ENCODE results near the gene STK26.
A peak's percentile ranks its signal among the peaks of the same experiment; 100 is the strongest.
"Not testable (repeated sequence)": the region's sequence is repeated elsewhere in the genome, so short reads cannot be mapped to it uniquely, and the experiment has no call there.

Gene STK26

GRCh38 chrX:132092439-132093065, 69.5 kb downstream of the STK26 start:
- peaks cover 3% of the 10 kb centered on the region for H3K27me3 Mint-ChIP-seq (ENCODE audit: low read depth)
- no peaks in the 10 kb centered on the region for H3K36me3 Mint-ChIP-seq (ENCODE audit: low read depth)
- H3K9me3 Mint-ChIP-seq, result no peaks in the 10 kb centered on the region
- H3K4me1 Mint-ChIP-seq (ENCODE audit: low read depth), result peaks cover 9% of the 10 kb centered on the region
- peak; percentile 10 for DNase-seq (ENCODE audit: low spot score)
- H3K4me3 Mint-ChIP-seq, result no peak overlapping the region
- H3K27ac Mint-ChIP-seq, result no peak overlapping the region

DNA sequence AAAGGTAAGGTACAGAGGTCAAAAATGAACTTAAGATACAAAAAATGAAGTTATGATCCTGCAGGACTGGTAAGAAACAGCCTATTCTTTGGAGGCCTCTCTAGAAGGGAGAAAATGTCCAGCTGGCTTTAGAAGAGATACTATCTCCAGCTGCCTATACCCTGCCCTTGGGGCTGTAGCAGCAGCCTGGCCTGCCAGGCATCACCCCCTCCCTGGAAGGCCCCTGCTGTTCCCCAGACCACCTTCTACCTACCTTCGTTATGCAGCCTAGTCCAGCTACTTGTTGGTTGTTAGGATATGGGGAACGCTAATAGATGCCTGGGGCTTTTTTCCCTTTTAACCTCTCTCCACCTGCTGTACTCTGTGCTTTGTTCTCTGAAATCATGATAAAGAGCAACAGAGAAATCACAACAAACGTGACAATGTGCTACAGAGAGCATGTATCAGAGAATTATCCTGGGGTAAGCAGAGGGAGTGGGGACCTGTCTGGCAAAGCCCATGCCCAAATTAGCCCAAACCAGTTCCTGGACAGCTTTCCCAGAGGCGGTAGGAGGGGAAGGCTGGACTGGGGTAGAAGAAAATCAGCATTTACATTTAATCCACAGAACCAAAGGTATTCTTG, 70.2 kb downstream of the STK26 start:
- no peak for DNase-seq (ENCODE audit: low spot score)
- Mint-ChIP-seq H3K27ac (no peak overlapping the region), H3K27me3 (ENCODE audit: low read depth) (peaks cover 7% of the 10 kb centered on the region), H3K9me3 (no peaks in the 10 kb centered on the region), H3K36me3 (ENCODE audit: low read depth) (no peaks in the 10 kb centered on the region), H3K4me3 (no peak overlapping the region), H3K4me1 (ENCODE audit: low read depth) (peaks cover 9% of the 10 kb centered on the region)

GRCh38 chrX:132094164-132094563, 71.1 kb downstream of the STK26 start:
- Mint-ChIP-seq H3K9me3 (no peaks in the 10 kb centered on the region), H3K4me3 (no peak overlapping the region), H3K27me3 (ENCODE audit: low read depth) (peaks cover 12% of the 10 kb centered on the region), H3K36me3 (ENCODE audit: low read depth) (no peaks in the 10 kb centered on the region), H3K27ac (no peak overlapping the region), H3K4me1 (ENCODE audit: low read depth) (peaks cover 9% of the 10 kb centered on the region)
- DNase-seq (ENCODE audit: low spot score), result no peak

- H3K4me1 Mint-ChIP-seq (ENCODE audit: low read depth); DNase-seq (ENCODE audit: low spot score); H3K27ac Mint-ChIP-seq; H3K4me3 Mint-ChIP-seq; H3K36me3 Mint-ChIP-seq (ENCODE audit: low read depth); H3K9me3 Mint-ChIP-seq: not testable (repeated sequence)
- peaks cover 16% of the 10 kb centered on the region for H3K27me3 Mint-ChIP-seq (ENCODE audit: low read depth)
Measured at GRCh38 chrX:132098704-132099103, 75.6 kb downstream of the STK26 start.

DNA sequence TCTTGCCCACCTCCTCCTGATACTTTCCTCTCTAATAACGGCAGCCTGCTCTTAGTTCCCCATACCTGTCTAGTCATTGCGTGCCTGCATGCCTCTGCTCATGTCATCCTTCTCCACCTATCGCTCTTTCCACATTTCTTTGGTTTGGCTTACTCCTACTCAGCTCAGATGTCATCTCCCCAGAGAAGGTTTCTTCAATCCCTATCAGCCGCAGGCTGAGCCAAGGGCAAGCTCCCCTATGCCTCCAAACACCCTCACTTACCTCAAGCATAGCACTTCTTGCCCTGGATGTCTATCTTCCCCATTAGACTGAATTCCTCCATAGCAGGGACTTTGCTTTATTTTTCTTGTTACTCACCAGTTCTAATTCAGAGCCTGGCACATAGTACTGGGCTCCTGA, 78.1 kb downstream of the STK26 start:
- no peaks in the 10 kb centered on the region for H3K9me3 Mint-ChIP-seq
- H3K36me3 Mint-ChIP-seq (ENCODE audit: low read depth), result no peaks in the 10 kb centered on the region
- H3K4me1 Mint-ChIP-seq (ENCODE audit: low read depth), result no peaks in the 10 kb centered on the region
- peaks cover 16% of the 10 kb centered on the region for H3K27me3 Mint-ChIP-seq (ENCODE audit: low read depth)
- H3K4me3 Mint-ChIP-seq, result no peak overlapping the region
- no peak for DNase-seq (ENCODE audit: low spot score)
- no peak overlapping the region for H3K27ac Mint-ChIP-seq

- Mint-ChIP-seq H3K27ac (no peak overlapping the region), H3K36me3 (ENCODE audit: low read depth) (no peaks in the 10 kb centered on the region), H3K4me1 (ENCODE audit: low read depth) (no peaks in the 10 kb centered on the region), H3K9me3 (no peaks in the 10 kb centered on the region), H3K27me3 (ENCODE audit: low read depth) (peaks cover 16% of the 10 kb centered on the region), H3K4me3 (no peak overlapping the region)
- DNase-seq (ENCODE audit: low spot score), result no peak
Measured at GRCh38 chrX:132101799-132102198, 78.7 kb downstream of the STK26 start.

- H3K9me3 Mint-ChIP-seq, result no peaks in the 10 kb centered on the region
- no peak overlapping the region for H3K27ac Mint-ChIP-seq
- no peak overlapping the region for H3K4me3 Mint-ChIP-seq
- no peaks in the 10 kb centered on the region for H3K36me3 Mint-ChIP-seq (ENCODE audit: low read depth)
- H3K4me1 Mint-ChIP-seq (ENCODE audit: low read depth), result no peaks in the 10 kb centered on the region
- DNase-seq (ENCODE audit: low spot score), result no peak
- no peaks in the 10 kb centered on the region for H3K27me3 Mint-ChIP-seq (ENCODE audit: low read depth)
Measured at GRCh38 chrX:132107291-132107690, 84.2 kb downstream of the STK26 start.

DNA sequence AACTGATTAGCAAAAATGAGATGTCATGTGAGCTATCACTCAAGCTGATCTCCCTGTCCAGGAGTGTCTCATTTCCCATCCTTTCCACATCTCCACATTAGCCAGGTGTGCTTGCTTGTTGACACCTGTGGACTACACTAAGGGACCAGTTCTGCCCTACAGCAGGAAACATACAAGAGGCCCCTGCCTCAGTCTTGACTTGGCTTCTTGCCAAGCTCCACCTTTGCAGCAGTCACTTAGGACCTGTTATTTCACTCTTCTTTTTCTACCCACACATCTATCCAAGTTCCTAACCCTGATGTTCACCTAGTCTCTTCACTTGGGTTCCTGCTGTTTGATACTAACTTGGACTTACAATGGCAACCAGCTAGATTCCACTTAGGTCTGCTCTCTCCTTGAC, 91.5 kb downstream of the STK26 start:
- no peaks in the 10 kb centered on the region for H3K36me3 Mint-ChIP-seq (ENCODE audit: low read depth)
- H3K27me3 Mint-ChIP-seq (ENCODE audit: low read depth), result no peaks in the 10 kb centered on the region
- H3K27ac Mint-ChIP-seq, result no peak overlapping the region
- H3K9me3 Mint-ChIP-seq, result no peaks in the 10 kb centered on the region
- no peaks in the 10 kb centered on the region for H3K4me1 Mint-ChIP-seq (ENCODE audit: low read depth)
- no peak overlapping the region for H3K4me3 Mint-ChIP-seq
- no peak for DNase-seq (ENCODE audit: low spot score)

DNA sequence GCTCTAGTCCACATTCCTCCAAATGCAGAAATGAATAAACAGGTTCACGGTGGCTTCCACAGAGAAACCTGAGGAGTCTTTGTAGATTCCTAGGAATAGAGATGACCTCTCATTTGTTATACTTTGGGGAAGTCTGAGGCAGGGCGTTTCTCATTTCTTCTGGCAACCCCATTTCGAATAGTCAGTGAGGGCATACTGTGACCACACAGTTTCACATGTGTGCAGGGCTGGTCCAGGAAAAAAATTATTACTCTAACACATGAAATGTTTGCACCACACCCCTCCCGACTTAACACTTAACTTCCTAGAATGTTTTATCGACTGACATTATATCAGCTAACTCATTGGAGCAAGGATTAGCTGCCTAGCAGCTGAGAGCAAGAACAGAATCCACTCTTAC, 92.7 kb downstream of the STK26 start:
- Mint-ChIP-seq H3K4me3 (no peak overlapping the region), H3K36me3 (ENCODE audit: low read depth) (no peaks in the 10 kb centered on the region), H3K4me1 (ENCODE audit: low read depth) (no peaks in the 10 kb centered on the region), H3K27me3 (ENCODE audit: low read depth) (no peaks in the 10 kb centered on the region), H3K27ac (no peak overlapping the region), H3K9me3 (no peaks in the 10 kb centered on the region)
- no peak for DNase-seq (ENCODE audit: low spot score)

DNA sequence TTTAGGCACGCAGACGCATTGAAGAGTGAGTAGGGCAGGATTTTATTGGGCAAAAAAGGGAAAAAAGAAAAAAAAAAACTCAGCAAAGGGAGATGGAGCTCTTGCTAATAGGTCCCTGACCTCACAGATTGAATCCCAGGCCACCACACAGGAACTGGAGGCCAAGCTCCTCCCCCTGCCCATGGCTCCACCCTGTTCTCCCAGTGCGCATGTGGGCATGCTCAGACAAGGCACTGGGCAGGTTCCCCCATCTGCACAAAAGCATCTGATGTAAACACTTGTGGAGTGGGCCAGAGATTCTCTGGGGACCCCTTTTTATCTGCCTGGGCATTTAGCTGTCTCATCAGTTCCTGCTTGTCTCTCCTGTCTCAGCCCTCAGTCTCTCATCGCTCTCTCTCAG, 95.3 kb downstream of the STK26 start:
- Mint-ChIP-seq H3K4me3 (no peak overlapping the region), H3K27me3 (ENCODE audit: low read depth) (peaks cover 2% of the 10 kb centered on the region), H3K9me3 (no peaks in the 10 kb centered on the region), H3K27ac (no peak overlapping the region), H3K36me3 (ENCODE audit: low read depth) (no peaks in the 10 kb centered on the region), H3K4me1 (ENCODE audit: low read depth) (no peaks in the 10 kb centered on the region)
- no peak for DNase-seq (ENCODE audit: low spot score)

GRCh38 chrX:132119283-132119682, 96.2 kb downstream of the STK26 start:
- H3K36me3 Mint-ChIP-seq (ENCODE audit: low read depth), result no peaks in the 10 kb centered on the region
- no peak for DNase-seq (ENCODE audit: low spot score)
- no peak overlapping the region for H3K4me3 Mint-ChIP-seq
- no peaks in the 10 kb centered on the region for H3K9me3 Mint-ChIP-seq
- H3K4me1 Mint-ChIP-seq (ENCODE audit: low read depth), result no peaks in the 10 kb centered on the region
- H3K27ac Mint-ChIP-seq, result no peak overlapping the region
- H3K27me3 Mint-ChIP-seq (ENCODE audit: low read depth), result peaks cover 2% of the 10 kb centered on the region

DNA sequence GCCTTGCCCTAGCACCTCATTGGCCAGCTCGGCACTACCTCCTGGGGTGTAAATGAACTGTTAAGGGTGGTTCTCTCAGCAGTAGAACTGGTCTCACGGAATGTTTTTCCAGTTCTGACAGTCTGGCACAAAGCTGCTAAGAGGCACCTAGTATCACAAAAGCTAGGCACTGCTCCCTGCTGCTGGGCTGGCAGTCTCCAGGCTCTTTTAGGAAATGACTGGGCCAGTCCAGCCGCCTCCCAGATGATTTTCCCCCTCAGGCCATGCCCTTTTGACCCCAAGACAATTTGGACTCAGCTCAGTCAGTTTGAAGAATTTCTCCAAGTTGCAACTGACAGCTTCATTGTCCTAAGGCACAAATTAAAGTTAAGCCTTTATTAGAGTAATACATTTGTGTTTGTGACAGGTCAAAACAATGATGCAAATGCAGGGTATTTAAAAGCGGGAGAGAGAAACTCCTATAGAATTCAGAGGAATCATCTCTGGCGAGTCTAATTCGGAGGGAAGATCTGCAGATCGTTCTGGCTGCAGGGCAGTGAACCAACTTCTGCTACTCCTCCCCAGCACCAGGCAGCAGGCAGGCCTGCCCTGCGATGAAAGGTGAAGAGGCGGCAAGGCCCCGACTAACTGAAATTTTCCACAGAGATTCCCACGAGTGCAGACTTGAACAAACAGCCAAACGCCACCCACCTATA, 96.9 kb downstream of the STK26 start:
- H3K27ac Mint-ChIP-seq, result no peak overlapping the region
- no peak for DNase-seq (ENCODE audit: low spot score)
- no peaks in the 10 kb centered on the region for H3K4me1 Mint-ChIP-seq (ENCODE audit: low read depth)
- H3K36me3 Mint-ChIP-seq (ENCODE audit: low read depth), result no peaks in the 10 kb centered on the region
- no peaks in the 10 kb centered on the region for H3K9me3 Mint-ChIP-seq
- H3K4me3 Mint-ChIP-seq, result no peak overlapping the region
- peaks cover 2% of the 10 kb centered on the region for H3K27me3 Mint-ChIP-seq (ENCODE audit: low read depth)

- Mint-ChIP-seq H3K4me1 (ENCODE audit: low read depth) (no peaks in the 10 kb centered on the region), H3K36me3 (ENCODE audit: low read depth) (no peaks in the 10 kb centered on the region), H3K9me3 (no peaks in the 10 kb centered on the region), H3K27me3 (ENCODE audit: low read depth) (peaks cover 2% of the 10 kb centered on the region), H3K27ac (no peak overlapping the region), H3K4me3 (no peak overlapping the region)
- no peak for DNase-seq (ENCODE audit: low spot score)
Measured at GRCh38 chrX:132120913-132121312, 97.8 kb downstream of the STK26 start.
